NCI-H2227 (cell line): ENCODE measurements around the gene NGEF.
"Not testable (repeated sequence)": the region's sequence is repeated elsewhere in the genome, so short reads cannot be mapped to it uniquely, and the experiment has no call there.

Experiments
- DNase-seq: peaks from one replicate; lab custom pipeline; 2025; ENCODE audit not compliant: unreplicated experiment; lab: John Stamatoyannopoulos, UW

Gene NGEF

GRCh38 chr2:233023761-233024410, 10.8 kb upstream of the NGEF start:
- DNase-seq = no peak

- no peak for DNase-seq
These were observed 10.1 kb upstream of the NGEF start for GRCh38 chr2:233023007-233023760.

- no peak for DNase-seq
These were observed 9.5 kb upstream of the NGEF start for GRCh38 chr2:233022561-233022960.

- no peak for DNase-seq
These were observed 8.7 kb upstream of the NGEF start for GRCh38 chr2:233021771-233022170.

- DNase-seq = no peak
These were observed 7.4 kb upstream of the NGEF start for GRCh38 chr2:233020454-233020853.

- DNase-seq = not testable (repeated sequence)
These were observed 6.6 kb upstream of the NGEF start for GRCh38 chr2:233019610-233020009.

GRCh38 chr2:233017947-233018346, 4.9 kb upstream of the NGEF start:
- no peak for DNase-seq

GRCh38 chr2:233015019-233015645, 2.1 kb upstream of the NGEF start:
- DNase-seq = no peak

GRCh38 chr2:233013650-233014049, 594 bp upstream of the NGEF start:
- DNase-seq = no peak

- no peak for DNase-seq
These were observed 620 bp downstream of the NGEF start for GRCh38 chr2:233012301-233012971.

GRCh38 chr2:233011702-233012131, 1.3 kb downstream of the NGEF start:
- DNase-seq = no peak

- no peak for DNase-seq
These were observed 1.8 kb downstream of the NGEF start for GRCh38 chr2:233011268-233011650.

- no peak for DNase-seq
These were observed 2.3 kb downstream of the NGEF start for GRCh38 chr2:233010569-233011267.

- no peak for DNase-seq
These were observed 3.4 kb downstream of the NGEF start for GRCh38 chr2:233009661-233010060.

GRCh38 chr2:233007739-233008138, 5.3 kb downstream of the NGEF start:
- no peak for DNase-seq

- DNase-seq = no peak
These were observed 5.8 kb downstream of the NGEF start for GRCh38 chr2:233007270-233007669.

- no peak for DNase-seq
These were observed 6.4 kb downstream of the NGEF start for GRCh38 chr2:233006648-233007047.

GRCh38 chr2:233005096-233005495, 8.0 kb downstream of the NGEF start:
- no peak for DNase-seq

- DNase-seq = no peak
These were observed 9.1 kb downstream of the NGEF start for GRCh38 chr2:233003658-233004555.
